Measurements from ENCODE around the gene RCAN1.

RCAN1 gene

DNA sequence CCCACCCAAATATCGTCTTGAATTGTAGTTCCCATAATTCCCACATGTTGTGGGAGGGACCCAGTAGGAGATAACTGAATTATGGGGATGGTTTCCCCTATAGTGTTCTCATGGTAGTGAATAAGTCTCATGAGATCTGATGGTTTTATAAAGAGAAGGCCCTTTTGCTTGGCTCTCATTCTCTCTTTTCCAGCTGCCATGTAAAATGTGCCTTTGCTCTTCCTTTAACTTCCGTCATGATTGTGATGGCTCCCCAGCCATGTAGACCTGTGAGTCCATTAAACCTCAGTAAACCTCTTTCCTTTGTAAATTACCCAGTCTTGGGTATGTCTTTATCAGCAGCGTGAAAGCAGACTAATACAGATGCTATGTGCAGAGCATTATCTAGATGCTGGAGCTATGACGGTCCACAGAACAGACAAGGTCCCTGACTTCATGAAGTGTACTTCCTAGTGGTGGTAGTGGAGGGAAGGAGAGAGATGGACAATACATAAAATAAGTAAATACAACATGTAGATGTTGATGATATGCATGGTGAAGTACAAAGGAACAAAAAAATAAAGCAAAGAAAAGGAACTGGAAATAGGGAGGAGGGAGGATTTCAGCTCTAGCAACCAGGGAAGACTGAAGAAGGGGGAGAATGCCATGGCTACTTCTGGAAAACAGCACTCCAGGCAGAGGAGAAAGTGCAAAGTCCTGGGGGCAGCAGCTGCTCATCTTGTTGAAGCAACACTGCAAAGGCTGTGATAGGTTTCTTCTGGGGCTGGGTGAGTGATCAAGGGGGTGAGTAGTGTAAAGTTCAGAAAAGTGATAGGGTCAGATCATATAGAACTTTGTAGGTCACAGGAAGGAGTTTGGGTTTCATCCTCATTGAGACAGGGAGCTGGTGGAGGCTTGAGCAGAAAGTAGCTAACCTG lies 6.8 kb upstream of the RCAN1 start:
- Mint-ChIP-seq H3K36me3 (ENCODE audit: low read depth) (no peaks in the 10 kb centered on the region), H3K27me3 (ENCODE audit: low read depth) (peaks cover 4% of the 10 kb centered on the region)
- TF ChIP-seq, protein P1, sequence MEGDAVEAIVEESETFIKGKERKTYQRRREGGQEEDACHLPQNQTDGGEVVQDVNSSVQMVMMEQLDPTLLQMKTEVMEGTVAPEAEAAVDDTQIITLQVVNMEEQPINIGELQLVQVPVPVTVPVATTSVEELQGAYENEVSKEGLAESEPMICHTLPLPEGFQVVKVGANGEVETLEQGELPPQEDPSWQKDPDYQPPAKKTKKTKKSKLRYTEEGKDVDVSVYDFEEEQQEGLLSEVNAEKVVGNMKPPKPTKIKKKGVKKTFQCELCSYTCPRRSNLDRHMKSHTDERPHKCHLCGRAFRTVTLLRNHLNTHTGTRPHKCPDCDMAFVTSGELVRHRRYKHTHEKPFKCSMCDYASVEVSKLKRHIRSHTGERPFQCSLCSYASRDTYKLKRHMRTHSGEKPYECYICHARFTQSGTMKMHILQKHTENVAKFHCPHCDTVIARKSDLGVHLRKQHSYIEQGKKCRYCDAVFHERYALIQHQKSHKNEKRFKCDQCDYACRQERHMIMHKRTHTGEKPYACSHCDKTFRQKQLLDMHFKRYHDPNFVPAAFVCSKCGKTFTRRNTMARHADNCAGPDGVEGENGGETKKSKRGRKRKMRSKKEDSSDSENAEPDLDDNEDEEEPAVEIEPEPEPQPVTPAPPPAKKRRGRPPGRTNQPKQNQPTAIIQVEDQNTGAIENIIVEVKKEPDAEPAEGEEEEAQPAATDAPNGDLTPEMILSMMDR (IDR thresholded peaks at IDR 0.05; ENCODE audit: unreplicated experiment in 3 of 3): no peak

DNA sequence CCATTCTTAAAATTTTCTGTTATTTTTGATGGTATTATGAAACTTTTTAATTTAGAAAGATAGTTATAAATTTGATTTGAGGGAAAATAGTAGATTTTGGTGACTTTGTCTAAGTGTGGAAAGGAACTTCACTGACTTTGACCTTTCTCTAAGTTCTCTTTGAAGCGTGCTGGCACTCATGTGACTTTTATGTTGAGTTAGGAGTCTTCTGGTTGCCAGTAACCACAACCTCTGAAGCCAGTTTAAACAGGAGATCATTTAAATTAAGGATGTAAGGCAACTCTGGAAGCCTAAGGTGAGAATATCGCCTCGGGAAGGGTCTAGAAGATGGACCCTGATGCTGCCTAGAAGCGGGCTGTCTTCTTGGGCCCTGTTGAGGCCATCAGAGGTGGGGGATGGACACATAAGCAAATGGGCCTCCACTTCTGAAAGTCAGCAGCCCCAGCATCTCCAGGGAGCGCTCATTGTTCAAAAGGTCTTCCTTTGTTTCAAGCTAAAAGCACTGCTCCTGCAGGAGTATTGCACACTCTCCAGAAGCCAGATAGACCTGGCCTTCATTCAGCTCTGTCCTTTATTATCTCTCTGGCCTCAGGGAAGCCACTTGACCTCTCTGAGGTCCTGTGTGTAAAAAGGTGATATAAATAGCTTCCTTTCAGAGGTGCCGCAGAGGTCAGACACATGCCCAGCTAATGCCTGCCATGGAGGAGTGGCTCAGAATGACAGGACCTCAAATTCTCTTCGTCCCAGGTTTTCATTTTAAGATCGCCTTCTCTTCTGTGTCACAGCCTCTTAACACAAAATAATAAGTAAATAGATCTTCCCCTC lies 5.1 kb upstream of the RCAN1 start:
- TF ChIP-seq, protein P1 (IDR thresholded peaks at IDR 0.05; ENCODE audit: unreplicated experiment in 3 of 3): no peak
- Mint-ChIP-seq H3K27me3 (ENCODE audit: low read depth) (peaks cover 13% of the 10 kb centered on the region), H3K36me3 (ENCODE audit: low read depth) (no peaks in the 10 kb centered on the region), H3K9me3 (no peaks in the 10 kb centered on the region), H3K4me1 (peaks cover 5% of the 10 kb centered on the region), H3K27ac (no peak overlapping the region), H3K4me3 (no peak overlapping the region)

More for the DNA sequence above, 6.8 kb upstream of the RCAN1 start:
- Mint-ChIP-seq H3K4me3 (no peak overlapping the region), H3K27ac (no peak overlapping the region), H3K9me3 (no peaks in the 10 kb centered on the region), H3K4me1 (no peaks in the 10 kb centered on the region)

GRCh38 chr21:34618941-34619340 lies 4.0 kb upstream of the RCAN1 start:
- Mint-ChIP-seq H3K4me1 (peaks cover 7% of the 10 kb centered on the region), H3K36me3 (ENCODE audit: low read depth) (no peaks in the 10 kb centered on the region), H3K4me3 (no peak overlapping the region), H3K27me3 (ENCODE audit: low read depth) (peaks cover 16% of the 10 kb centered on the region), H3K27ac (no peak overlapping the region), H3K9me3 (no peaks in the 10 kb centered on the region)
- TF ChIP-seq, protein P1 (IDR thresholded peaks at IDR 0.05; ENCODE audit: unreplicated experiment in 3 of 3): no peak

DNA sequence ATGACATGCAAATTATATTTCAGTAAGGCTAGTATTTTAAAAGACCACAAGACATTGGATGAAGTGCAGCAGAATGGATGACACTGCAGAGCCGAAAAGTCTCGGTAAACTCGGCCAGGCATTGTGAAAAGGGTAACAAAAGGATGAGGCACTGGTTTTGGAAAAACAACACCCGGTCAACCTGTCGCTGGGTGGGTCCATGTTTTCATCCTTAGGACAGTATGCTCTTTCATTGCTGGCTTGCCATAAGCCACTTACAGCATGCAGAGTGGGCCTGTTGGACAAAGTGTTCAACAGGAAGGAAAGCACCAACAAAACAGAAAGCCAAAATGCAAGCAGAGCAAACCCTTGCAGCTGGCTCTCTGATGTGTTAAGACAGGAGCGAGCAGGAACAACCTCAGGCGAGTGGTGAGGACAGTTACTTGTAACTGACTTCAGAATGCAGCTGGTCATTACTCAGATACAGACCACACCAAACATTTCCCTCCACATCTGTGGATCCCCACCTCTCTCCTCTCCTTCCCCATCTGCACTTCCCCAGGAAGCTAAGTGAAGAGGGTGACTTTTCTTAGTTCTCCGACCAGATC lies 2.9 kb upstream of the RCAN1 start:
- H3K9me3 Mint-ChIP-seq: no peaks in the 10 kb centered on the region
- H3K4me3 Mint-ChIP-seq: no peak overlapping the region
- no peaks in the 10 kb centered on the region for H3K36me3 Mint-ChIP-seq (ENCODE audit: low read depth)
- TF ChIP-seq, protein P1 (IDR thresholded peaks at IDR 0.05; ENCODE audit: unreplicated experiment in 3 of 3): no peak
- H3K27ac Mint-ChIP-seq: no peak overlapping the region
- H3K27me3 Mint-ChIP-seq (ENCODE audit: low read depth): peaks cover 19% of the 10 kb centered on the region
- peaks cover 11% of the 10 kb centered on the region for H3K4me1 Mint-ChIP-seq

- Mint-ChIP-seq H3K27ac (peak overlapping the region in 2 of 3 experiments; percentile 63 to 75), H3K27me3 (ENCODE audit: low read depth) (peaks cover 32% of the 10 kb centered on the region), H3K36me3 (ENCODE audit: low read depth) (no peaks in the 10 kb centered on the region), H3K4me3 (peak overlapping the region; percentile 89 to 92 (median 91)), H3K9me3 (no peaks in the 10 kb centered on the region), H3K4me1 (peaks cover 14% of the 10 kb centered on the region)
- TF ChIP-seq, protein P1 (IDR thresholded peaks at IDR 0.05; ENCODE audit: unreplicated experiment in 3 of 3): no peak
Measured at GRCh38 chr21:34615487-34615814, 538 bp upstream of the RCAN1 start.

Measured in nephron (organoid).